ENCODE results near the gene ARHGEF4. TPM values are rescaled to one million over a fixed set of nuclear protein-coding genes. Genes with fewer than 3 reads are reported as not detected.

ARHGEF4 gene
- total and polyA plus RNA-seq, 2 experiments from 2014 or later: 4.6 to 16.6 TPM

GRCh38 chr2:130985831-130986649 is 149.3 kb downstream of the ARHGEF4 start:
- Histone ChIP-seq H3F3A (replicated peaks; ENCODE audit: low read depth) (no peaks in the 10 kb centered on the region), H3K79me2 (replicated peaks; ENCODE audit: insufficient read depth) (no peaks in the 10 kb centered on the region), H3K4me2 (no peak overlapping the region), H3K36me3 (ENCODE audit: insufficient read depth) (no peaks in the 10 kb centered on the region), H4K20me1 (replicated peaks; ENCODE audit: insufficient read depth) (no peaks in the 10 kb centered on the region), H3K27me3 (ENCODE audit: insufficient read depth) (no peaks in the 10 kb centered on the region), H3K27ac (ENCODE audit: low read depth) (no peak overlapping the region), H3K4me1 (ENCODE audit: insufficient read depth) (no peaks in the 10 kb centered on the region), H3K4me3 (no peak overlapping the region), H3K9me2 (ENCODE audit: insufficient read depth) (no peaks in the 10 kb centered on the region), H2AFZ (no peak overlapping the region)
- TF ChIP-seq EZH2 (IDR thresholded peaks at IDR 0.05; ENCODE audit: low read depth, unreplicated experiment) (no peak), CTCF (conservative IDR thresholded peaks at IDR 0.05; ENCODE audit: low read depth in 2 of 2) (no peak), ZNF462 (CRISPR knock-in tag; IDR thresholded peaks at IDR 0.05) (no peak), NANOG (IDR thresholded peaks at IDR 0.05; ENCODE audit: borderline replicate concordance) (no peak), JUNB (IDR thresholded peaks at IDR 0.05; ENCODE audit: unreplicated experiment) (no peak)
- no peak overlapping the region; the same call in 2 of the 3 replicates for H3K4me3 Mint-ChIP-seq
- H3K27me3 Mint-ChIP-seq (ENCODE audit: insufficient read depth, low read depth, poor library complexity): peaks cover 4% of the 10 kb centered on the region
- no peak for DNase-seq (ENCODE audit: low spot score)
- no peak for ATAC-seq
- peaks cover 12% of the 10 kb centered on the region for H3K9me3 Mint-ChIP-seq
- no peaks in the 10 kb centered on the region; the same call in 2 of the 3 replicates for H3K4me1 Mint-ChIP-seq
- H3K36me3 Mint-ChIP-seq (ENCODE audit: low read depth): peaks cover 6% of the 10 kb centered on the region; the same call in 1 of the 3 replicates
- no peak overlapping the region for H3K27ac Mint-ChIP-seq

All from GM23338 (cell line).